ENCODE measurements around the gene DIAPH1.

Gene DIAPH1

DNA sequence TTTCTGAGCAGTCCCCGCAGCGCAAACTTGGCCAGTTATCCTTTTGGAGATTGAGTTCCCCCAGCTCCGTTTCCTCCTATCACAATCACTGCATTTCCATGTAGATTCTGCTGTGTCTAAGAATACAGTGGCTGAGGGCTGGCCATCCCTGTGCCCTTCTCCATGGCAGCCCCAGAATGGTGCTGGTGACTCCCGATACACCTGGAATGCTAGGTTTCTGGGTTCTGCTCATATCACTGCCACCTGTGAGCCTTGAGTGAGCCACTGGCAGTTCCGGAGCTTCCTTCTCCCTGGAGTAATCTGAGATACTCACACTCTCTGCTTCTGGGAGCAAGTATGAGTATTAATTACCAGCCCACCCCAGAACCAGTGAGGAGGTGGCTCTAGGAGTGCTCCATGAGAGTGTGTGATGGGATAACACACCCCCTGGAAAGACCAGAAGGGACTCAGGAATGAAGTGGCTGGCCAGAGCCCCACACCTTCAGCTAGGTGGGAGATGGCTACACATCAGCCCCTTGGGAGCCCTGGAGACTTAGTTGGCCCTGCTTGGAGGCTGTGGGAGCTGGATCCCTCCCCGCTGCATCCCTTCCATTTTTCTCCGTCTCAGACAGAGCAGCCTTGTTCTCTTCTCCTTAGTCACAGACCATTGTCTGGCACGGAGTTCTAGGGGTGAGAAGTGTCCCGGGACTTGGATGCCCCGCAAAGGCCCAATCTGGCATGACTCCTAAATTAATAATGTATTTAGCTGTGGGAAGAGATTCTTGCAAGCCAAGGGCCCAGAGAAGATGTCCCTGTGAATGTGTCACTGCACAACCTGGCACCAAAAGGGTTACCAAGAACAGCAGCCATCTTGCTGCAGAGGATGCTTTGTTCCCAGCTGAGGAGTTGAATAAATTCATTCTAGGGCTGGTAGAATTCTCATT lies 125.0 kb downstream of the DIAPH1 start:
- H3K27me3 Mint-ChIP-seq: peaks cover 90% of the 10 kb centered on the region
- ATAC-seq (replicated peaks; ENCODE audit: extremely low read depth, poor library complexity, severe bottlenecking): no peak
- H3K27ac Mint-ChIP-seq (ENCODE audit: low read depth): no peak overlapping the region
- H3K4me3 Mint-ChIP-seq: no peak overlapping the region
- no peak for DNase-seq (ENCODE audit: low spot score in 2 of 2)
- H3K36me3 Mint-ChIP-seq (ENCODE audit: insufficient read depth): peaks cover 2% of the 10 kb centered on the region
- no peaks in the 10 kb centered on the region for H3K9me3 Mint-ChIP-seq
- peaks cover 12% of the 10 kb centered on the region for H3K4me1 Mint-ChIP-seq

DNA sequence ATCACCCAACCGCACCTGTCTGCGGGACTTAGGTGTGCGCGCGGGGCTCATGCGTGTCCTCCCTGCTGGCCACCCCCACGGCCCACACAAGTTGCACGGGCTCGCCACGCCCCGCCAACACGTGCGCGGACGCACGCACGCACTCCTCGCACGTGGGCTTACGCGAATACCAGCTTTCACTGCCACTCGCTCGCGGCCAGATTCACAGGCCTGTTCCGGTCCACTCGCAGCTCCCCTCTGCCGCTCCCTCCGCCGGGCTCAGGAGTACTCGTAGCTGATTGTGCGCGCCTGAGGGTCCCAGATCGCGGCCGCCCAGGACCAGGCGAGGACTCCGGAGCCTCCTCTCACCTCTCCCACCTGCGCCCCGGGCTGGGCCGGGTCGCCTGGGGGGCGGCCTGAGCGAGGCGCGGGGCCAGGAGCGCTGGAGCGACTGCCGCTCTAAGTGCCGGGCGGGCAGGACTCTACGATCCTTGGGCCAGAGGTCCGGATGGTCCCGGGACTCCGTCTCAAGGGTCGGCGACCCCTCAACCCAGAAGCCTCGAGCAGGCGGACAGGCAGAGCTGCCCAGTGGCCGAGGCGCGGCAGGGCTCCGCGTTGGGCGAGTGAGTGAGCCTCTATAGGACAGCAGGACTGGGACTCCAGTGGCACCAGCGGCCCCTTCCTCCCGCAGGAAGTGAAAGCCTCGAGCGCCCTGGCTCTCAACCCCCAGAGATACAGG lies 126.5 kb downstream of the DIAPH1 start:
- ATAC-seq (replicated peaks; ENCODE audit: extremely low read depth, poor library complexity, severe bottlenecking) (peak; percentile 18), DNase-seq (ENCODE audit: low spot score in 2 of 2) (no peak)
- Mint-ChIP-seq H3K27me3 (peaks cover 91% of the 10 kb centered on the region), H3K9me3 (no peaks in the 10 kb centered on the region), H3K27ac (ENCODE audit: low read depth) (no peak overlapping the region), H3K36me3 (ENCODE audit: insufficient read depth) (peaks cover 2% of the 10 kb centered on the region), H3K4me1 (peaks cover 12% of the 10 kb centered on the region), H3K4me3 (peak overlapping the region; percentile 48)

DNA sequence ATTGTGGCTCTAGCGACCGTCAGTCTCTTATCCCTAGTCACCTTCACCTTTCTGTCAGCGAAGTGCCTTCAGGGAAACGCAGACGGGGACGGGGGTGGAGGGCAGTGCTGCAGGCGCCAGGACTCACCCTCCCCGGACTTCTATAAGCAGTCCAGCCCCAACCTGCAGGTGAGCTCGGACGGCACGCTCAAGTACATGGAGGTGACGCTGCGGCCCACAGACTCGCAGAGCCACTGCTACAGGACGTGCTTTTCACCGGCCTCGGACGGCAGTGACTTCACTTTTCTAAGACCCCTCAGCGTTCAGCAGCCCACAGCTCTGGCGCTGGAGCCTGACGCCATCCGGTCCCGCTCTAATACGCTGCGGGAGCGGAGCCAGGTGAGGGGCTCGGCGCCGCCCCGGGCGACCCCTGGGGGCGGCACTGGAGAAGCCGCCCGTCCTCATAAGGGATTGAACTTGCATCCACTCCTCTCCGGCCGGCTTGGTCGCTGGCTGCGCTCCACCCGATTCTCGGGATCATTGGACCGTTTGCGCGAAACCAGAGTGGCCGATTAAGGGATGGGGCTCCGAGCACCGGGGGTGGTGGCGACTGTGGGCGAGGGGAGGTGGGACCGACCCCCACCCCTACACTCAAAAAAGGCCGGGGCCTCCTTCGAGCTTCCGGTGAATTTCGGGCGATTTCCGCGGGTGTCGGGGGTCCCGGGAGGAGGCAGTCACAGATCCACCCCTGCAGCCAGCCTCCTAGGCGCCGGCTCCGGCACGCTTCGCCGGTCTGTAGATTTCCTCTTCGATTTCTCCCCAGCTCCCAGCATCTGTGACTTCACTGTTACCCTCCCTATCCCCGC lies 127.3 kb downstream of the DIAPH1 start:
- peaks cover 12% of the 10 kb centered on the region for H3K4me1 Mint-ChIP-seq
- H3K9me3 Mint-ChIP-seq: no peaks in the 10 kb centered on the region
- H3K27ac Mint-ChIP-seq (ENCODE audit: low read depth): no peak overlapping the region
- DNase-seq (ENCODE audit: low spot score in 2 of 2) (no peak), ATAC-seq (replicated peaks; ENCODE audit: extremely low read depth, poor library complexity, severe bottlenecking) (peak; percentile 13)
- H3K27me3 Mint-ChIP-seq: peaks cover 97% of the 10 kb centered on the region
- H3K36me3 Mint-ChIP-seq (ENCODE audit: insufficient read depth): peaks cover 4% of the 10 kb centered on the region
- peak overlapping the region; percentile 48 for H3K4me3 Mint-ChIP-seq

DNA sequence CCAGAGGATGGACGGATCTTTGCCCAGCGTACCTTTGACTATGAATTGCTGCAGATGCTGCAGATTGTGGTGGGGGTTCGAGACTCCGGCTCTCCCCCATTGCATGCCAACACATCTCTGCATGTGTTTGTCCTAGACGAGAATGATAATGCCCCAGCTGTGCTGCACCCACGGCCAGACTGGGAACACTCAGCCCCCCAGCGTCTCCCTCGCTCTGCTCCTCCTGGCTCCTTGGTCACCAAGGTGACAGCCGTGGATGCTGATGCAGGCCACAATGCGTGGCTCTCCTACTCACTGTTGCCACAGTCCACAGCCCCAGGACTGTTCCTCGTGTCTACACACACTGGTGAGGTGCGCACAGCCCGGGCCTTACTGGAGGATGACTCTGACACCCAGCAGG lies 128.0 kb downstream of the DIAPH1 start:
- no peak for DNase-seq (ENCODE audit: low spot score in 2 of 2)
- no peaks in the 10 kb centered on the region for H3K9me3 Mint-ChIP-seq
- peaks cover 4% of the 10 kb centered on the region for H3K36me3 Mint-ChIP-seq (ENCODE audit: insufficient read depth)
- peaks cover 10% of the 10 kb centered on the region for H3K4me1 Mint-ChIP-seq
- H3K27ac Mint-ChIP-seq (ENCODE audit: low read depth): no peak overlapping the region
- no peak for ATAC-seq (replicated peaks; ENCODE audit: extremely low read depth, poor library complexity, severe bottlenecking)
- H3K27me3 Mint-ChIP-seq: peaks cover 97% of the 10 kb centered on the region
- H3K4me3 Mint-ChIP-seq: no peak overlapping the region

DNA sequence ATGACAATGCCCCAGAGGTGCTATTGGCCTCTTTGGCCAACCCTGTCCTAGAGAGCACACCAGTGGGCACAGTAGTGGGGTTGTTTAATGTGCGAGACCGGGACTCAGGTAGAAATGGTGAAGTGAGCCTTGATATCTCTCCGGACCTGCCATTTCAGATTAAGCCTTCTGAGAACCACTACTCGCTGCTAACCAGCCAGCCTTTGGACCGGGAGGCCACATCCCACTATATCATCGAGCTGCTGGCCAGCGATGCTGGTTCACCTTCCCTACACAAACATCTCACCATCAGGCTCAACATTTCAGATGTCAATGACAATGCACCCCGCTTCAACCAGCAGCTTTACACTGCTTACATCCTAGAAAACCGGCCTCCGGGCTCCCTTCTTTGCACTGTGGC lies 128.5 kb downstream of the DIAPH1 start:
- Mint-ChIP-seq H3K4me3 (no peak overlapping the region), H3K27ac (ENCODE audit: low read depth) (no peak overlapping the region), H3K4me1 (peaks cover 5% of the 10 kb centered on the region), H3K9me3 (no peaks in the 10 kb centered on the region), H3K36me3 (ENCODE audit: insufficient read depth) (peaks cover 4% of the 10 kb centered on the region), H3K27me3 (peaks cover 97% of the 10 kb centered on the region)
- DNase-seq (ENCODE audit: low spot score in 2 of 2) (no peak), ATAC-seq (replicated peaks; ENCODE audit: extremely low read depth, poor library complexity, severe bottlenecking) (no peak)

DNA sequence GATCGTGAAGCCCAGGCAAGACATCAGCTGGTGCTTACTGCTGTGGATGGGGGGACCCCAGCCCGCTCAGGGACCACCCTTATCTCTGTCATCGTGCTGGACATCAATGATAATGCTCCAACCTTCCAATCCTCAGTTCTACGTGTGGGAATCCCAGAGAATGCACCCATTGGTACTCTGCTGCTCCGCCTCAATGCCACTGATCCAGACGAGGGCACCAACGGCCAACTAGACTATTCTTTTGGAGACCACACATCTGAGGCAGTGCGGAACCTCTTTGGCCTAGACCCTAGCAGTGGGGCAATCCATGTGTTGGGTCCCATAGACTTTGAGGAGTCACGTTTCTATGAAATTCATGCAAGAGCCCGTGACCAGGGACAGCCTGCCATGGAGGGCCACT lies 129.0 kb downstream of the DIAPH1 start:
- Mint-ChIP-seq H3K9me3 (no peaks in the 10 kb centered on the region), H3K27ac (ENCODE audit: low read depth) (no peak overlapping the region), H3K4me1 (peaks cover 5% of the 10 kb centered on the region), H3K4me3 (no peak overlapping the region), H3K27me3 (peaks cover 97% of the 10 kb centered on the region), H3K36me3 (ENCODE audit: insufficient read depth) (peaks cover 4% of the 10 kb centered on the region)
- no peak for DNase-seq (ENCODE audit: low spot score in 2 of 2)
- no peak for ATAC-seq (replicated peaks; ENCODE audit: extremely low read depth, poor library complexity, severe bottlenecking)

DNA sequence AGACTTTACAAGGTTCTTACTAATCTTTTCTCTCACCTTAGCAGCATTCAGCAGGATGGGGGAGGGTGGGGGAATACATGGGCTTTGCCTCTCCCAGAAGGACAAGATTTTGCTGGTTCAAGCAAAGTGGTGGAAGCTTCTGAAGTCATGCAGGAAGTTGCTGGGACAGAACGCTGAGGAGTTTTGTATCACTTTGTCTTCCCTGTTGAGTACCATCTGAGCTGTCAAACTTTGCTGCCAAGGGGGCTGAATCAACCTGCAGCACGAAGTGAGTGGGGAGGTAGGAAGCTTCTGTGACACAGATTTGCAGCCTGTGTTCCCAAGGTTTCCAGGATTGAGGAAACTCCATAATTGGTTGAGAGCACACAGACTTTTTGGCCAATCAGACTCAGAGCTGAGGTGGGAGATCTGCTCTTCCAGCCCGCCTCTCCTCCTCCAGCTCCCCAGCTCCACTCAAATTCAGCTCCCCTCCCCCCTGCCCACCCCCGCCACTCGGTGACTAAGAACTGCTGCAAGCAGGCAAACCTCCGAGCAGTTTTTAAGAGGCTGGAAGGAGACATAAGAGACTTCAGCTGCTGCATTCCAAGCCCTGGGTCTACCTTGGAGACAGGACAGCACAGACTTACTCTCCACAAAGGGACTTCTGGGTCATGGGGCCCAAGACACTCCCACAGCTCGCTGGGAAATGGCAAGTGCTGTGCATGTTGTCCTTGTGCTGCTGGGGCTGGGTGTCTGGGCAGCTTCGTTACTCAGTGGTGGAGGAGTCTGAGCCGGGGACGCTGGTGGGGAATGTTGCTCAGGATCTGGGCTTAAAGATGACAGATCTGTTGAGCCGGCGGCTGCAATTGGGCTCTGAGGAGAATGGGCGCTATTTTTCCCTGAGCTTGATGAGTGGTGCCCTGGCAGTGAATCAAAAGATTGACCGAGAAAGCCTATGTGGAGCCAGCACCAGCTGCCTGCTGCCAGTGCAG lies 129.9 kb downstream of the DIAPH1 start, which contains the start of gene PCDHGC5:
PCDHGC5 (plus strand) TSS at position 491 of the 971 bp plus-strand sequence; CDS start at position 651, 160 bp downstream.
- Mint-ChIP-seq H3K4me3 (no peak within 1 kb of the TSS), H3K27me3 (peaks cover 97% of the 10 kb centered on the region), H3K36me3 (ENCODE audit: insufficient read depth) (peaks cover 4% of the 10 kb centered on the region), H3K9me3 (no peaks in the 10 kb centered on the region), H3K4me1 (peaks cover 14% of the 10 kb centered on the region), H3K27ac (ENCODE audit: low read depth) (no peak within 1 kb of the TSS)
- DNase-seq (ENCODE audit: low spot score in 2 of 2) (no peak), ATAC-seq (replicated peaks; ENCODE audit: extremely low read depth, poor library complexity, severe bottlenecking) (no peak)

DNA sequence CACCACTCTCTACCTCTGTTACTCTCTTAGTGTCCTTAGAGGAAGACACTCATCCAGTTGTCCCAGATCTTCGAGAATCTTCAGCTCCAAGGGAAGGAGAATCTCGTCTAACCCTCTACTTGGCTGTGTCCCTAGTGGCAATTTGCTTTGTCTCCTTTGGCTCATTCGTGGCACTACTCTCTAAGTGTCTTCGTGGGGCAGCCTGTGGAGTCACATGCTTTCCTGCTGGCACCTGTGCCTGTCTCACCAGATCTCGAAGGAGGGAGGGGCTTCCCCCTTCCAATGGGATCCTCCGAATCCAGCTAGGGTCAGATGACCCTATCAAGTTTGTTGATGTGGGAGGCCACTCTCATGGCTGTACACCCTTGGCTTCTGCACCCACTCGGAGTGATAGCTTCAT lies 131.7 kb downstream of the DIAPH1 start:
- DNase-seq (ENCODE audit: low spot score in 2 of 2) (no peak), ATAC-seq (replicated peaks; ENCODE audit: extremely low read depth, poor library complexity, severe bottlenecking) (no peak)
- H3K27me3 Mint-ChIP-seq: peaks cover 99% of the 10 kb centered on the region
- no peaks in the 10 kb centered on the region for H3K9me3 Mint-ChIP-seq
- H3K36me3 Mint-ChIP-seq (ENCODE audit: insufficient read depth): peaks cover 4% of the 10 kb centered on the region
- H3K27ac Mint-ChIP-seq (ENCODE audit: low read depth): no peak overlapping the region
- H3K4me1 Mint-ChIP-seq: peaks cover 12% of the 10 kb centered on the region
- no peak overlapping the region for H3K4me3 Mint-ChIP-seq

DNA sequence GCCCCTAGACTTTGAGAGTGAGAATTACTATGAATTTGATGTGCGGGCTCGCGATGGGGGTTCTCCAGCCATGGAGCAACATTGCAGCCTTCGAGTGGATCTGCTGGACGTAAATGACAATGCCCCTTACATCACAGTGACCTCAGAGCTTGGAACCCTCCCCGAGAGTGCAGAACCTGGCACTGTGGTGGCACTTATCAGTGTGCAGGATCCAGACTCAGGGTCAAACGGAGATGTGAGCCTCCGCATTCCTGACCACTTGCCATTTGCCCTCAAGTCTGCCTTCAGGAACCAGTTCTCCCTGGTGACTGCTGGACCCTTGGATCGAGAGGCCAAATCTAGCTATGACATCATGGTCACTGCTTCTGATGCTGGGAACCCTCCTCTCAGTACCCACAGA lies 132.7 kb downstream of the DIAPH1 start:
- no peak overlapping the region for H3K27ac Mint-ChIP-seq (ENCODE audit: low read depth)
- peaks cover 95% of the 10 kb centered on the region for H3K27me3 Mint-ChIP-seq
- H3K4me1 Mint-ChIP-seq: peaks cover 10% of the 10 kb centered on the region
- H3K4me3 Mint-ChIP-seq: no peak overlapping the region
- ATAC-seq (replicated peaks; ENCODE audit: extremely low read depth, poor library complexity, severe bottlenecking): no peak
- no peak for DNase-seq (ENCODE audit: low spot score in 2 of 2)
- H3K9me3 Mint-ChIP-seq: no peaks in the 10 kb centered on the region
- peaks cover 4% of the 10 kb centered on the region for H3K36me3 Mint-ChIP-seq (ENCODE audit: insufficient read depth)

DNA sequence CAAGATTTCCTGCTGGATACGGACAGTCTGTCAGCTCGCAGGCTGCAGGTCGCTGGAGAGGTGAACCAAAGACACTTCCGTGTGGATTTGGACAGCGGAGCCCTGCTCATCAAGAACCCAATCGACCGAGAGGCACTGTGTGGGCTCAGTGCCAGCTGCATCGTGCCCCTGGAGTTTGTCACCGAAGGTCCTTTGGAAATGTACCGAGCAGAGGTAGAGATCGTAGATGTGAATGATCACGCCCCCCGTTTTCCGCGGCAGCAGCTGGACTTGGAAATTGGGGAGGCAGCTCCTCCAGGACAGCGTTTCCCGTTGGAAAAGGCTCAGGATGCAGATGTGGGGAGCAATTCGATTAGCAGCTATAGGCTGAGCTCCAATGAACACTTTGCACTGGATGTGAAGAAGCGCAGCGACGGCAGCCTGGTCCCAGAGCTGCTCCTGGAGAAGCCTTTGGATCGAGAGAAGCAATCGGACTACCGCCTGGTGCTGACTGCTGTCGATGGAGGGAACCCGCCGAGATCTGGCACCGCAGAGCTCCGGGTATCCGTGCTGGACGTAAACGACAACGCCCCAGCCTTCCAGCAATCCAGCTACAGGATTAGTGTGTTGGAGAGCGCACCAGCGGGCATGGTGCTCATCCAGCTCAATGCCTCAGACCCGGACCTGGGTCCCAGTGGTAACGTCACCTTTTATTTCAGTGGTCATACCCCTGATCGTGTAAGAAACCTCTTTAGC lies 133.3 kb downstream of the DIAPH1 start:
- no peak overlapping the region for H3K4me3 Mint-ChIP-seq
- H3K9me3 Mint-ChIP-seq: no peaks in the 10 kb centered on the region
- H3K36me3 Mint-ChIP-seq (ENCODE audit: insufficient read depth): peaks cover 4% of the 10 kb centered on the region
- no peak overlapping the region for H3K27ac Mint-ChIP-seq (ENCODE audit: low read depth)
- no peak for DNase-seq (ENCODE audit: low spot score in 2 of 2)
- ATAC-seq (replicated peaks; ENCODE audit: extremely low read depth, poor library complexity, severe bottlenecking): no peak
- peaks cover 10% of the 10 kb centered on the region for H3K4me1 Mint-ChIP-seq
- H3K27me3 Mint-ChIP-seq: peaks cover 95% of the 10 kb centered on the region

DNA sequence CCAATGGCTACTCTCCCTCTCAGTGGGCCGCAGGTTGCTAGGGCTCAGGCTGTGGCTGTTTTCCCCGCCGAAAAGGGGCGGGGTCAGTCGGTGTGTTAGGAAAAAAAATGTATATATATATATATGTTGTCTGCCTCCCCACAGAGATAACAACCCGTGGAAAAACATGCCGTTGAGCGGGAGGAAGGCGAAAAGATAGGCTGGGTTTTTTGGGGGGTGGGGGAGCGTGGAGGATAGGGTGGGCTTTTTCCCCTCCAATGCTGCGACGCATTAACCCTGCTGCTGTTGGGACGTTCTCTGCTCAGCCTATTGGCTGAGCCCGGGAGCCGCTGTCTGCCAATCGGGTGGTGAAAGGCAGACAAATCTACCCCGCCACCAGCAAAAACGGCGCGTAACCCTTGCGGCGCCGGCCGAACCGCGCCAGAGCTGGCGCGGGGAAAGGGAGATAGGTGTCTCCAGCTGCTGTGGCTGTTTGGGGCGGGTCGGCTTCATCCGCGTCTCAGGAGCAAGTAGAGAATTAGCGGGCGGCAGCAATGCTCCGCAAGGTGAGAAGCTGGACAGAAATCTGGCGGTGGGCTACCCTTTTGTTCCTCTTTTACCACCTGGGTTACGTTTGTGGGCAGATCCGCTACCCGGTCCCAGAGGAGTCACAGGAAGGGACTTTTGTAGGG lies 134.0 kb downstream of the DIAPH1 start, which contains the start of gene PCDHGC4:
PCDHGC4 (plus strand) TSS at position 390 of the 671 bp plus-strand sequence; CDS start at position 534, 144 bp downstream.
- ATAC-seq (replicated peaks; ENCODE audit: extremely low read depth, poor library complexity, severe bottlenecking): no peak
- Mint-ChIP-seq H3K27ac (ENCODE audit: low read depth) (no peak within 1 kb of the TSS), H3K4me1 (peaks cover 10% of the 10 kb centered on the region), H3K4me3 (peak within 1 kb of the TSS; percentile 30), H3K9me3 (no peaks in the 10 kb centered on the region), H3K36me3 (ENCODE audit: insufficient read depth) (peaks cover 4% of the 10 kb centered on the region), H3K27me3 (peaks cover 95% of the 10 kb centered on the region)
- DNase-seq (ENCODE audit: low spot score in 2 of 2): no peak
